ENCODE measurements around the gene MACROD2. TPM values are rescaled to one million over a fixed set of nuclear protein-coding genes. Genes with fewer than 3 reads are reported as not detected.
A peak's percentile ranks its signal among the peaks of the same experiment; 100 is the strongest.

MACROD2 gene
- total RNA-seq, 4 donors from 2014 or later: 4.0 to 14.1 (median 10.4) TPM

DNA sequence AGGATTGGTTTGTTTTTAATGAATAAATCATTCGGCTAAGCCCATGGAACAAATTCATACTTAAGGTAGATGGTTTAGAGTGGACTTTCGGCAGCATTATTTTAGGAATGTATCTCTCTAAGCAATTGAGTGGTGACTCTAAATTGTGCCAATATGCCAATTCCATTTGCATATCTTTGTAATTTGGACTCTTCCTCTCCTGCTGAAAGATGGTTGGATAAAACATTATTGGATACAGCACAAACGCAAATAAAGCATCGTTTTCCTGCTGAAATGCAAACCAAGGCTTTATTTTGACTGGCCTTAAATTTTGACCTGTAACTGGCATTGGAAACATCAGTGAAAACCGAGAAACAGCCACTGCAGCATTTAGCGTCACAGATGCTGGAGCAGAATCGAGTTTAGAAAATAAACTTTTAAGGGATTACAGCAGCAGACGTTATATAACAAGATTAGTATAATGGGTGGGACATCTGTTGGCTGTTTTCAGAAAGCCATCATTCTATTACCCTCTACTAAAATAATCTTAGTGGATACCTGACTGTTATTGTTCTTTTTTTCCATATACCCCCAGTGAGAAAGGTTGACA is 1852.0 kb downstream of the MACROD2 start:
- Histone ChIP-seq H3K27me3 (no peaks in the 10 kb centered on the region), H3K27ac (no peak overlapping the region), H3K4me1 (peaks cover 0 to 5% (median 0%) of the 10 kb centered on the region in 4 donors), H3K4me3 (no peak overlapping the region), H3K9me3 (peaks cover 0 to 3% (median 0%) of the 10 kb centered on the region in 4 donors), H3K36me3 (no peaks in the 10 kb centered on the region)
- no peak for TF ChIP-seq POLR2A (IDR thresholded peaks at IDR 0.05)
- TF ChIP-seq, protein P1, sequence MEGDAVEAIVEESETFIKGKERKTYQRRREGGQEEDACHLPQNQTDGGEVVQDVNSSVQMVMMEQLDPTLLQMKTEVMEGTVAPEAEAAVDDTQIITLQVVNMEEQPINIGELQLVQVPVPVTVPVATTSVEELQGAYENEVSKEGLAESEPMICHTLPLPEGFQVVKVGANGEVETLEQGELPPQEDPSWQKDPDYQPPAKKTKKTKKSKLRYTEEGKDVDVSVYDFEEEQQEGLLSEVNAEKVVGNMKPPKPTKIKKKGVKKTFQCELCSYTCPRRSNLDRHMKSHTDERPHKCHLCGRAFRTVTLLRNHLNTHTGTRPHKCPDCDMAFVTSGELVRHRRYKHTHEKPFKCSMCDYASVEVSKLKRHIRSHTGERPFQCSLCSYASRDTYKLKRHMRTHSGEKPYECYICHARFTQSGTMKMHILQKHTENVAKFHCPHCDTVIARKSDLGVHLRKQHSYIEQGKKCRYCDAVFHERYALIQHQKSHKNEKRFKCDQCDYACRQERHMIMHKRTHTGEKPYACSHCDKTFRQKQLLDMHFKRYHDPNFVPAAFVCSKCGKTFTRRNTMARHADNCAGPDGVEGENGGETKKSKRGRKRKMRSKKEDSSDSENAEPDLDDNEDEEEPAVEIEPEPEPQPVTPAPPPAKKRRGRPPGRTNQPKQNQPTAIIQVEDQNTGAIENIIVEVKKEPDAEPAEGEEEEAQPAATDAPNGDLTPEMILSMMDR (IDR thresholded peaks at IDR 0.05): no peak
- TF ChIP-seq EP300 (IDR thresholded peaks at IDR 0.05): no peak
- DNase-seq (ENCODE audit: low spot score in 2 of 2): no peak
- 65 to 73% methylated on average over 8 of the region's 8 CpGs for WGBS, 2 donors

DNA sequence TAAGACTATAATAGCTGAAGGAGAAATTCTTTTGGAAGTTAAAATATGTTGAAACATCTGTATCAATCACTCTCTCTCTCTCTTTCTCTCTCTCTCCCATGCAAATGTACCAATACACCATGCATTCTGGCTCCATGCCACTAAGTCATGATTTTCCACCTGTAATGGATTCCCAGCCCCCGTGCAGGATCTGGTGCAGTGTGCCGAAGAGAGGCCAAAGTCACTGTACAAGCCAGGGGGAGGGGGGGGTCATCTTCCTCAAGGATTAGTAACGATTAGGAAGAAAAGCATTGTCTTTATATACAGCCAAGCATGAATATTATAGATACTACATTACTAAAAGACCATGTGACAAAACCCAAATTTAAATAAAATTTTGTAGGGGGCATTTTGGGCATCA is 1852.8 kb downstream of the MACROD2 start:
- H3K27me3 ChIP-seq: no peaks in the 10 kb centered on the region
- WGBS, 2 donors: 83 to 87% methylated on average over 3 of the region's 3 CpGs
- TF ChIP-seq, protein P1 (IDR thresholded peaks at IDR 0.05): no peak
- TF ChIP-seq POLR2A (IDR thresholded peaks at IDR 0.05): no peak
- no peak for TF ChIP-seq EP300 (IDR thresholded peaks at IDR 0.05)

DNA sequence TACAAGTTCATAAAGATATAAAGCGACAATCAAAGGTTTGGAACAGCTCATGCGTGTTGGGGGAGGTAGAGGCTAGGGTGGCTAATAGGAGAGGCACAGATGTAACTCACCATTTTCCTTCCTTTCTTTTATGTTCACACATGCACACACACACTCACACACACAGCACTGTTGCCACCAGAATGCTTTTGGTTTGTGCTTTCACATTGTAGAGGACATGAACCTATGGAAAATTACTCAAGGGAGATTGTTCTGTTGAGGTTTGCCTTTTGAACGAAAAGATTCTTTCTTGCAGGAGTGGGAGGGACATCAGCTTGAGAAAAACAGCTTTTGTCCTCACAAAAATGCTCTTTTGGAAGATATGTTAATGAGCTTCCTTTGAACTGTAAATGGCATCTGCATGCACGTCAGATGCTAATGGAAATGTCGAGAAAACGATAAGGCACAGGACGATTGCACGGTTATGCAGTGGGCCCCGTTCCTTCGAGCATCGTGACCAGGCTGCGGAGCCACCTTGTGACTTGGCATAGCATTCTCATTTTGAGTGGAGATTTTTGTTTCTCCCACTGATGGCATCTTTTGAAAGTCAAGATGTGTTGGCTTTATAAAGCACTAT is 1853.8 kb downstream of the MACROD2 start:
- Histone ChIP-seq H3K9me3 (peaks cover 0 to 3% (median 0%) of the 10 kb centered on the region in 4 donors), H3K27me3 (no peaks in the 10 kb centered on the region), H3K4me1 (peaks cover 0 to 5% (median 0%) of the 10 kb centered on the region in 4 donors), H3K36me3 (no peaks in the 10 kb centered on the region), H3K27ac (peak overlapping the region in 1 of 4 donors; percentile 36), H3K4me3 (no peak overlapping the region)
- TF ChIP-seq EP300 (IDR thresholded peaks at IDR 0.05): no peak
- TF ChIP-seq, protein P1 (IDR thresholded peaks at IDR 0.05): no peak
- no peak for TF ChIP-seq POLR2A (IDR thresholded peaks at IDR 0.05)
- WGBS, 2 donors: 57 to 59% methylated on average over 12 of the region's 12 CpGs
- no peak for DNase-seq (ENCODE audit: low spot score in 2 of 2)

More for the DNA sequence above, 1852.8 kb downstream of the MACROD2 start:
- H3K36me3 ChIP-seq: no peaks in the 10 kb centered on the region
- DNase-seq (ENCODE audit: low spot score in 2 of 2): no peak
- H3K27ac ChIP-seq: no peak overlapping the region
- peaks cover 0 to 3% (median 0%) of the 10 kb centered on the region in 4 donors for H3K9me3 ChIP-seq
- peaks cover 0 to 5% (median 0%) of the 10 kb centered on the region in 4 donors for H3K4me1 ChIP-seq
- H3K4me3 ChIP-seq: no peak overlapping the region

DNA sequence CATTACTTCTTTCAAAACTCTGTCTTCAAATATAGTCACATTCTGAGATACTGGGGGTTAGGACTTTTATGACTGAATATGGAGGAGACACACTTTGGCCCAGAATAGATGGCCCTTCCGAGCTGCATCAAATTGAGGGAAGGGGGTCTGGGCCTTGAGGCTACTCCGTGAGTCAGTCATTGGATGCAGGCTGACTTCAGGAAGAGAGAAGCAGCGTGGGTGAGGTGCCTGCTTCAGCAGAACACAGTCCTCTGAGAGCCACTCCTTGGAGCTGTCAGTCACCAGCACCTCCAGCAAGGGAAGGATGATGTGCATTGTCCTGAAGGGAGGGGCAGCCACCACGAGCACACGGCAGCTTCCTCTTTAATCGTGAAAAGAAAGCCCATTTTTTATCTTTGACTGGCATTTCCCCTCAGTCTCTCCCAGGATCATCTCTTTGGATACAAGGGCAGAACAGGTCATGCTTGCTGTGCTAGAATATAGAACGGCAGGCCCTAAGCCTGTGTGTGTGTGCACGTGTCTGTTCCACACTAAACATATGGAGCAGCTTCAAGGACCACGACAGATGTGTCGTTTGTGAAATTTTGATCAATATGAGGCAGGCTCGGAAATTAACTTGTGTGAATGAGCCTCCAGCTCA is 1856.4 kb downstream of the MACROD2 start:
- H3K4me1 ChIP-seq: peaks cover 0 to 5% (median 0%) of the 10 kb centered on the region in 4 donors
- TF ChIP-seq POLR2A (IDR thresholded peaks at IDR 0.05) (no peak), EP300 (IDR thresholded peaks at IDR 0.05) (no peak)
- TF ChIP-seq, protein P1 (IDR thresholded peaks at IDR 0.05): no peak
- no peak for DNase-seq (ENCODE audit: low spot score in 2 of 2)

DNA sequence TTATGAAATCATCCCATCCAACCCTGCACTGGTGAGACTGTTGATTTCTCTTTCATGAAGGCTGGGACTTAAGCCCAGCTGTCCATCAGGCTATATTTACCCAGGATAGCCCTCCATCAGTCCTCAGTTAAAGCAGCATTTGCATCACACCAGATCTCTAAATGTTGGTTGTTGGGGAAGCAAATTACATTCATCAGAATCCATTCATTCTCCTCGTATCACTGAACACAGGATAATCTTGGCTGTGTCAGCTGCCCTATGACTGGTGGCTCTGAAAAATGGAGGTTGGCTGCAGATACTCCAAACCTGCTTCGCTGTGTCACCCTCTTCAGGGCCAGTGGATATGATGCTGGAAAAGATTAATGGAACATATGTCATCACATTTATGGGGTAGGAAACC is 1859.6 kb downstream of the MACROD2 start:
- TF ChIP-seq, protein P1 (IDR thresholded peaks at IDR 0.05): no peak
- TF ChIP-seq POLR2A (IDR thresholded peaks at IDR 0.05) (no peak), EP300 (IDR thresholded peaks at IDR 0.05) (no peak)
- Histone ChIP-seq H3K27ac (no peak overlapping the region), H3K9me3 (peaks cover 0 to 3% (median 0%) of the 10 kb centered on the region in 4 donors), H3K4me3 (no peak overlapping the region), H3K27me3 (no peaks in the 10 kb centered on the region), H3K36me3 (no peaks in the 10 kb centered on the region), H3K4me1 (no peaks in the 10 kb centered on the region)
- 70 to 83% methylated on average over 2 of the region's 2 CpGs for WGBS, 2 donors
- no peak for DNase-seq (ENCODE audit: low spot score in 2 of 2)

More for the DNA sequence above, 1856.4 kb downstream of the MACROD2 start:
- no peak overlapping the region for H3K4me3 ChIP-seq
- WGBS, 2 donors: 72 to 79% methylated on average over 11 of the region's 11 CpGs
- peaks cover 0 to 3% (median 0%) of the 10 kb centered on the region in 4 donors for H3K9me3 ChIP-seq
- no peaks in the 10 kb centered on the region for H3K36me3 ChIP-seq
- no peak overlapping the region for H3K27ac ChIP-seq
- no peaks in the 10 kb centered on the region for H3K27me3 ChIP-seq

Measured in tibial nerve (tissue), 4 donors.